ENCODE results near the gene EIF4H.

GRCh38 chr7:74182453-74183090 is 8.4 kb downstream of the EIF4H start:
- no peak for TF ChIP-seq CTCF (IDR thresholded peaks at IDR 0.05; ENCODE audit: insufficient read depth, low read length)
- no peak for TF ChIP-seq POLR2AphosphoS5 (IDR thresholded peaks at IDR 0.05; ENCODE audit: low read depth)

Data from HL-60 (cell line).